OCI-LY7 (cell line): ENCODE data around the gene DIAPH3. TPM values are rescaled to one million over a fixed set of nuclear protein-coding genes. Genes with fewer than 3 reads are reported as not detected.

Experiments used
- BruUV-seq: library from RNA; stranded (reverse); fragments of 400-500 nt; replicated peaks from 2 replicates; lab custom pipeline; 2021; lab: Mats Ljungman, UMichigan
- CTCF ChIA-PET: fragments of 300-600 bp; sonication (Branson Sonifier 250); formaldehyde crosslinking; loops from one replicate; lab custom pipeline; 2022; ENCODE audit warnings: antibody characterized with exemption; ENCODE audit not compliant: unreplicated experiment; lab: Charles Lee
- POLR2A ChIA-PET: fragments of 300-600 bp; sonication (Branson Sonifier 250); formaldehyde crosslinking; loops from one replicate; lab custom pipeline; 2022; ENCODE audit warnings: antibody characterized with exemption; lab: Charles Lee
- DNase-seq: peaks from one replicate; pipeline ENCODE4 v3.0.0-alpha.2; 2015; ENCODE audit warnings: low spot score
- H2AFZ ChIP-seq: fragments of 200-600 bp; sonication (generic), shearing (Covaris generic); 2 replicates; pipeline ENCODE4 v1.6.1; 2014; ENCODE audit warnings: mild to moderate bottlenecking, antibody characterized with exemption, low read length, moderate library complexity
- H3K27ac ChIP-seq: fragments of 200-600 bp; sonication (generic); 2 replicates; pipeline ENCODE4 v1.5.1; 2014; ENCODE audit warnings: mixed run types, low read depth, mild to moderate bottlenecking, moderate library complexity, low read length, inconsistent platforms; ENCODE audit not compliant: poor library complexity, severe bottlenecking
- H3K36me3 ChIP-seq: fragments of 200-600 bp; sonication (generic); 2 replicates; pipeline ENCODE4 v1.6.1; 2014; ENCODE audit warnings: mild to moderate bottlenecking, antibody characterized with exemption, low read length, moderate library complexity, mixed read lengths; ENCODE audit not compliant: insufficient read depth
- H3K4me1 ChIP-seq: fragments of 200-600 bp; sonication (generic); 2 replicates; pipeline ENCODE4 v1.5.1; 2014; ENCODE audit warnings: mild to moderate bottlenecking, low read length; ENCODE audit not compliant: insufficient read depth, poor library complexity, severe bottlenecking
- H3K4me2 ChIP-seq: fragments of 200-600 bp; sonication (generic); 2 replicates; pipeline ENCODE4 v1.6.1; 2014; ENCODE audit warnings: mild to moderate bottlenecking, low read length
- H3K4me3 ChIP-seq: fragments of 200-600 bp; sonication (generic); 2 replicates; pipeline ENCODE4 v1.5.1; 2014; ENCODE audit warnings: mild to moderate bottlenecking, low read depth, low read length; ENCODE audit not compliant: poor library complexity, severe bottlenecking
- H3K79me2 ChIP-seq: fragments of 200-600 bp; sonication (generic); 2 replicates; pipeline ENCODE4 v1.6.1; 2016; ENCODE audit warnings: low read depth, mild to moderate bottlenecking, low read length, moderate library complexity, mixed read lengths; ENCODE audit not compliant: insufficient read depth
- H3K9me2 ChIP-seq: fragments of 200-600 bp; sonication (generic); 2 replicates; pipeline ENCODE4 v1.6.1; 2016; ENCODE audit warnings: mild to moderate bottlenecking, low read length, mixed read lengths; ENCODE audit not compliant: insufficient read depth
- H3K9me3 ChIP-seq: fragments of 200-600 bp; sonication (generic); 2 replicates; pipeline ENCODE4 v1.6.1; 2014; ENCODE audit warnings: mild to moderate bottlenecking, mixed run types, low read length, mixed read lengths
- H4K20me1 ChIP-seq: fragments of 200-600 bp; sonication (generic); 2 replicates; pipeline ENCODE4 v1.6.1; 2014; ENCODE audit warnings: mild to moderate bottlenecking, antibody characterized with exemption, low read length, moderate library complexity, mixed read lengths; ENCODE audit not compliant: insufficient read depth
- EZH2phosphoT487 ChIP-seq: fragments of 200-600 bp; sonication (generic); IDR thresholded peaks from 2 replicates; pipeline ENCODE4 v1.6.1; 2018; ENCODE audit warnings: low read depth, borderline replicate concordance, mild to moderate bottlenecking, mixed run types, antibody characterized with exemption, low read length, moderate library complexity, mixed read lengths
- intact Hi-C: fragments of 100-400 bp; cut with micrococcal nuclease; formaldehyde crosslinking; loops from one replicate; pipeline ENCODE4 v1.10.0; 2022; ENCODE audit not compliant: unreplicated experiment
- total RNA-seq, 2 experiments: library from RNA; depleted of rRNA in 1 of 2; stranded (reverse); fragments of >200 nt in 1 of 2; shearing (Covaris generic) in 1 of 2; gene quantifications; 2 replicates each; pipeline ENCODE4 v1.2.3, GENCODE V29; 2014 to 2022
- TF ChIP-seq, protein P1 (sequence below): fragments of 200-600 bp; sonication (generic); conservative IDR thresholded peaks from 2 replicates; pipeline ENCODE4 v1.5.1; 2014; ENCODE audit warnings: mild to moderate bottlenecking, antibody characterized with exemption, low read length, moderate library complexity, mixed read lengths

The DIAPH3 gene
- total RNA-seq, 2 experiments from 2014 or later, result 33.5 to 37.2 TPM

DNA sequence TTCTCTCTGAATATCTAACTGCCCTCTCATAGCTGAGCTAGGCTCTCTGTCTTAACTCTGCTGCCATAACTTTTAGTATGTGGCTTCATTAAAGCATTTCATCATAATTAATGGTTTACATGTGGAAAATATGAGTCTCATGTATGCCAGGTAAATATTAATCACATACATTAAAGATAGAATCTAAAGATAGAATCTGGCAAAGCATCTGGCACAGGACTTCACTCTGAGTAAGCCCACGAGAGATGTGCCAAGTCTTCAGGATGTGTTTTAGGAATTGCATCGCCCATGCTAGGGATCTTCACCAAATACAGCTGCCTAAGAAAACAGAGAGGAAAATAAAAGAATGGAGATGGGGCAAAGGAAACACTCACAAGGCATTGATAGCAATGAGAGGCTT is 285.8 kb downstream of the DIAPH3 start:
- intact Hi-C loops, result no loop called here
- Histone ChIP-seq H2AFZ (no peak overlapping the region), H3K36me3 (peaks cover 24% of the 10 kb centered on the region), H3K27ac (no peak overlapping the region), H3K9me2 (no peaks in the 10 kb centered on the region), H4K20me1 (no peaks in the 10 kb centered on the region), H3K79me2 (no peaks in the 10 kb centered on the region), H3K9me3 (no peaks in the 10 kb centered on the region), H3K4me2 (no peak overlapping the region), H3K4me3 (no peak overlapping the region), H3K4me1 (peaks cover 3% of the 10 kb centered on the region)
- no peak for TF ChIP-seq EZH2phosphoT487
- TF ChIP-seq, protein P1, sequence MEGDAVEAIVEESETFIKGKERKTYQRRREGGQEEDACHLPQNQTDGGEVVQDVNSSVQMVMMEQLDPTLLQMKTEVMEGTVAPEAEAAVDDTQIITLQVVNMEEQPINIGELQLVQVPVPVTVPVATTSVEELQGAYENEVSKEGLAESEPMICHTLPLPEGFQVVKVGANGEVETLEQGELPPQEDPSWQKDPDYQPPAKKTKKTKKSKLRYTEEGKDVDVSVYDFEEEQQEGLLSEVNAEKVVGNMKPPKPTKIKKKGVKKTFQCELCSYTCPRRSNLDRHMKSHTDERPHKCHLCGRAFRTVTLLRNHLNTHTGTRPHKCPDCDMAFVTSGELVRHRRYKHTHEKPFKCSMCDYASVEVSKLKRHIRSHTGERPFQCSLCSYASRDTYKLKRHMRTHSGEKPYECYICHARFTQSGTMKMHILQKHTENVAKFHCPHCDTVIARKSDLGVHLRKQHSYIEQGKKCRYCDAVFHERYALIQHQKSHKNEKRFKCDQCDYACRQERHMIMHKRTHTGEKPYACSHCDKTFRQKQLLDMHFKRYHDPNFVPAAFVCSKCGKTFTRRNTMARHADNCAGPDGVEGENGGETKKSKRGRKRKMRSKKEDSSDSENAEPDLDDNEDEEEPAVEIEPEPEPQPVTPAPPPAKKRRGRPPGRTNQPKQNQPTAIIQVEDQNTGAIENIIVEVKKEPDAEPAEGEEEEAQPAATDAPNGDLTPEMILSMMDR, result no peak
- ChIA-PET POLR2A (interaction anchor here (0.9 to 1.5 kb wide), 4 partner anchors 8 to 635 kb away, joined by 3 to 5 read pairs (median 4); no protein-coding TSS in a partner anchor), CTCF (no interaction called here)
- no peak for DNase-seq
- BruUV-seq, result no TSS peak

DNA sequence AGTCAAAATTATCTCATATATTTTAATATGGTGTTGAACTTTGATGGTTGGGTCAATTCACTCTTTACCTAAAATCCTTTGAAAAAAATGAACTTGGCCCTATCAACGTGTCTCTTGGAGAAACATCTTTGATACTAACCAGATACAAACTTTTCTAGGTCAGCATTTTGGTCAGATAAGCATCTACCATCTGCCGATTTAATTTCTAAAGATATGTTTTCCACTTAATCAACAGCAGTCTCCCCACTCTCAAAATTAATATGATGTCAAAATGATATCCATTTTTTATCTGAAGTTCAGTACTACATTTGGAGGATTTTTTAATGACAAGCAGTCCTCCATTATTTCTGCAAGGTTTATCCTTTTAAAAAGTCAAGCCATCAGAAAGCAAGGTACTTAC is 288.8 kb downstream of the DIAPH3 start:
- CTCF ChIA-PET, result no interaction called here
- no TSS peak for BruUV-seq
- POLR2A ChIA-PET, result no interaction called here

DNA sequence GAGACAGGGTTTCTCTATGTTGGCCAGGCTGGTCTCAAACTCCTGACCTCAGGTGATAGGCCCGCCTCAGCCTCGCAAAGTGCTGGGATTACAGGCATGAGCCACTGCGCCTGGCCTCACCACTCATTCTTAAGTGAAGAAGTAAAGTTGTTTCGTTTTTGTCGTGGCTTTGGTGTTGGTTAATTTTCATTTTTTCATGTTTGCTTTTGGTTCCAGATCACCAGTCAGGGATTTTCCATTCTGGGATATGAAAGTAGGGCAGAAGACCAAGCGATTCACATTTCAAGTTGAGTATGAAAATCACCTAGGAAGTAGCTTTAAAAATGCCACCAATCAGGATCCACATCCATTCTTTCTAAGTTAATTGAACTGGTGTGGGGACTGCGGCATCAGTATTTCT is 289.9 kb downstream of the DIAPH3 start:
- DNase-seq, result no peak
- peaks cover 9% of the 10 kb centered on the region for H3K4me1 ChIP-seq
- no peak overlapping the region for H3K4me3 ChIP-seq
- H3K4me2 ChIP-seq, result no peak overlapping the region
- intact Hi-C loops, result no loop called here
- H4K20me1 ChIP-seq, result no peaks in the 10 kb centered on the region
- H3K9me2 ChIP-seq, result no peaks in the 10 kb centered on the region
- CTCF ChIA-PET, result no interaction called here
- TF ChIP-seq, protein P1, result no peak
- TF ChIP-seq EZH2phosphoT487, result no peak
- H3K79me2 ChIP-seq, result no peaks in the 10 kb centered on the region
- H3K9me3 ChIP-seq, result no peaks in the 10 kb centered on the region
- peaks cover 24% of the 10 kb centered on the region for H3K36me3 ChIP-seq
- no peak overlapping the region for H3K27ac ChIP-seq
- H2AFZ ChIP-seq, result no peak overlapping the region
- POLR2A ChIA-PET, result interaction anchor here (0.7 kb wide), 1 partner anchor 276 kb away, joined by 3 read pairs; no protein-coding TSS in a partner anchor
- BruUV-seq, result no TSS peak

More for the DNA sequence above, 288.8 kb downstream of the DIAPH3 start:
- Histone ChIP-seq H3K4me2 (no peak overlapping the region), H3K79me2 (no peaks in the 10 kb centered on the region), H3K9me2 (no peaks in the 10 kb centered on the region), H4K20me1 (no peaks in the 10 kb centered on the region), H3K4me3 (no peak overlapping the region), H3K36me3 (peaks cover 24% of the 10 kb centered on the region), H2AFZ (no peak overlapping the region), H3K27ac (no peak overlapping the region), H3K9me3 (no peaks in the 10 kb centered on the region), H3K4me1 (peaks cover 3% of the 10 kb centered on the region)
- DNase-seq, result no peak
- no peak for TF ChIP-seq EZH2phosphoT487
- TF ChIP-seq, protein P1, result no peak
- intact Hi-C loops, result no loop called here
